HepG2 (cell line): ENCODE measurements around the gene CISTR. TPM values are rescaled to one million over a fixed set of nuclear protein-coding genes. Genes with fewer than 3 reads are reported as not detected.

Source experiments
- AHDC1 ChIP-seq: sonication (generic); formaldehyde crosslinking; IDR thresholded peaks from 2 replicates; pipeline ENCODE4 v1.5.1; 2020; ENCODE audit warnings: mild to moderate bottlenecking, missing genetic modification reagents, borderline replicate concordance
- CBX5 ChIP-seq: sonication (generic); formaldehyde crosslinking; IDR thresholded peaks from 2 replicates; pipeline ENCODE4 v1.4.0; 2020; ENCODE audit warnings: missing genetic modification reagents, borderline replicate concordance
- EHMT2 ChIP-seq: fragments of 200-600 bp; sonication (generic); IDR thresholded peaks from 2 replicates; pipeline ENCODE4 v1.7.0; 2017; ENCODE audit warnings: antibody characterized with exemption, low read depth, low read length, borderline replicate concordance
- MAFK ChIP-seq, 2 experiments: IDR thresholded peaks in 1 of 2; conservative IDR thresholded peaks in 1 of 2; 2 replicates each; pipeline ENCODE4 v1.6.1; 2011; ENCODE audit warnings: improper control_type of control experiment in 2 of 2, low read length in 2 of 2
- MYC ChIP-seq: sonication (generic); formaldehyde crosslinking; IDR thresholded peaks from 2 replicates; pipeline ENCODE4 v1.9.0; 2021; ENCODE audit warnings: missing genetic modification reagents, borderline replicate concordance
- MYPOP ChIP-seq: sonication (generic); formaldehyde crosslinking; IDR thresholded peaks from 2 replicates; pipeline ENCODE4 v1.8.1; 2023; ENCODE audit warnings: mild to moderate bottlenecking, moderate library complexity, missing genetic modification reagents
- NPAS2 ChIP-seq: sonication (generic); formaldehyde crosslinking; IDR thresholded peaks from 2 replicates; pipeline ENCODE4 v1.8.0; 2022; ENCODE audit warnings: mild to moderate bottlenecking, missing genetic modification reagents, borderline replicate concordance
- PPARG ChIP-seq: conservative IDR thresholded peaks from 2 replicates; pipeline ENCODE4 v1.6.1; 2016; ENCODE audit warnings: missing biosample characterization, missing genetic modification reagents
- REST ChIP-seq, 2 experiments: IDR thresholded peaks; 2 replicates each; pipeline ENCODE4 v1.6.1; 2011 to 2012; ENCODE audit warnings: low read length in 2 of 2, borderline replicate concordance in 1 of 2, low read depth in 1 of 2, mild to moderate bottlenecking in 1 of 2, moderate library complexity in 1 of 2
- RNF2 ChIP-seq: fragments of 450-650 bp; conservative IDR thresholded peaks from 2 replicates; pipeline ENCODE4 v1.6.1; 2016; ENCODE audit warnings: low read depth
- ZFP62 ChIP-seq: sonication (generic); formaldehyde crosslinking; IDR thresholded peaks from 2 replicates; pipeline ENCODE4 v1.4.0; 2020; ENCODE audit warnings: missing genetic modification reagents
- ZKSCAN1 ChIP-seq: fragments of 150-350 bp; IDR thresholded peaks from 2 replicates; pipeline ENCODE4 v1.6.1; 2014; ENCODE audit warnings: low read length
- ZNF577 ChIP-seq: sonication (generic); formaldehyde crosslinking; IDR thresholded peaks from 2 replicates; pipeline ENCODE4 v1.4.0; 2020; ENCODE audit warnings: mild to moderate bottlenecking, low read depth, missing genetic modification reagents, borderline replicate concordance
- ZNF687 ChIP-seq: sonication (generic); formaldehyde crosslinking; IDR thresholded peaks from 2 replicates; pipeline ENCODE4 v1.5.1; 2020; ENCODE audit warnings: mild to moderate bottlenecking, missing genetic modification reagents, moderate library complexity
- polyA plus RNA-seq, 8 experiments: library from polyadenylated mRNA; depleted of rRNA in 3 of 8; stranded (reverse) in 7 of 8; unstranded in 1 of 8; fragments of >200 nt; fragmentation: Illumina TruSeq in 4 of 8; extraction: Trizol in 4 of 8; gene quantifications; 2 replicates each; pipeline versions ENCODE4 v1.2.1 to v1.2.3, GENCODE V29; 2011 to 2016; ENCODE audit warnings: low read depth in 4 of 8, missing spikeins in 1 of 8, mixed read lengths in 1 of 8; ENCODE audit not compliant: insufficient read depth in 1 of 8
- total RNA-seq, 5 experiments: library from RNA; depleted of rRNA; stranded (reverse); fragments of >200 nt; fragmentation: Illumina TruSeq; extraction: Trizol; gene quantifications; 2 replicates each; pipeline ENCODE4 v1.2.3, GENCODE V29; 2016; ENCODE audit warnings: low read depth in 1 of 5

The CISTR gene
- total and polyA plus RNA-seq, 2 of the 13 experiments (the other 11 are each of a cell fraction or from before 2014, with no cell fraction given), result not detected

- TF ChIP-seq RNF2 (no peak), MYPOP (CRISPR knock-in tag) (peak; percentile 60; the same call in 1 of the 2 replicates), MYC (CRISPR knock-in tag) (no peak), ZNF577 (CRISPR knock-in tag) (no peak), ZKSCAN1 (no peak), MAFK (conservative IDR thresholded peaks at IDR 0.05 in 1 of 2, IDR thresholded peaks at IDR 0.05 in 1 of 2; ENCODE audit: low read length in 2 of 2) (peak; percentile 52 to 79), ZFP62 (CRISPR knock-in tag) (no peak), AHDC1 (CRISPR knock-in tag) (peak; percentile 63; the same call in 1 of the 2 replicates), PPARG (CRISPR knock-in tag) (0 out of 2 replicates have a peak, but pooled peaks have one; percentile 37), CBX5 (peak; percentile 49; the same call in 1 of the 2 replicates), EHMT2 (peak; percentile 82; the same call in 1 of the 2 replicates), REST (IDR thresholded peaks at IDR 0.05; ENCODE audit: borderline replicate concordance in 1 of 2, low read depth in 1 of 2, low read length in 2 of 2) (peak in 1 of 2 experiments; percentile 7; a peak in 1 of 4 replicates), NPAS2 (CRISPR knock-in tag) (no peak), ZNF687 (CRISPR knock-in tag) (no peak)
These were observed 46.8 kb upstream of the CISTR start (continued) for GRCh38 chr12:53798575-53798974.
